Fibroblast of mammary gland (primary cell): Measurements from ENCODE around the gene RNF17.

Experiments
- DNase-seq: peaks from one replicate; pipeline ENCODE4 v3.0.0-alpha.2; 2010; ENCODE audit warnings: low read depth
- H3K4me3 ChIP-seq: 2 replicates; pipeline ENCODE4 v1.5.1; 2011; ENCODE audit warnings: low read depth, mild to moderate bottlenecking, low read length, moderate library complexity; ENCODE audit not compliant: control insufficient read depth
- TF ChIP-seq, protein P1 (sequence below): conservative IDR thresholded peaks from 2 replicates; pipeline ENCODE4 v1.5.1; 2011; ENCODE audit warnings: low read depth, low read length, inconsistent platforms; ENCODE audit not compliant: control insufficient read depth, insufficient read depth

The RNF17 gene

DNA sequence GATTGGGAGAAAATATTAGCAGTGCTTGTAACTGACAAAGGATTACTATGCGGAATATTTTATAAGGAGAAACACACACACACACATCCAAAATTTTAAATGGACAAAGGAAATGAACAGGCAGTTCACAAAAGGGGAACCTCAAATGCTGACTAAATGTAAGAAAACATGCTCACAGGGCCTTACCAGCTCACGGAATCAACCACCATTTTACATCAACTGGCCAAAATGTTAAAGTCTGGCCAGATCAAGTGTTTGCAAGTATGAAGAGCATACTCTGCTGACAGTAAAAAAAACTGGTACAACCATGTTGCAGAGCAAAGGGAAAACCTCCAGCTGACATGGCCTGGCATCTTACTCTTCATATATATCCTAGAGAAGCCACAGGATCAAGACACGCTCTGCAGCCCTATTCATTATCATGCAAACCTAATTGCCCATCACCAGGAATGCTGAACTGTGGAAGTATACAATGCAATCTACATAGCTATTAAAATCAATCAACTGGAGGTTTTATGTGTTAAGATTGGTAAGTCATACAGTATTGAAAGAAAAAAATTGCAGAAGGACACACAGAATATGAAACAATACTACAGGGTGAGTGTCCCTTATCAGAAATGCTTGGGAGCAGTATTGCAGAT is 124.4 kb downstream of the RNF17 start:
- no peak for DNase-seq
- TF ChIP-seq, protein P1, sequence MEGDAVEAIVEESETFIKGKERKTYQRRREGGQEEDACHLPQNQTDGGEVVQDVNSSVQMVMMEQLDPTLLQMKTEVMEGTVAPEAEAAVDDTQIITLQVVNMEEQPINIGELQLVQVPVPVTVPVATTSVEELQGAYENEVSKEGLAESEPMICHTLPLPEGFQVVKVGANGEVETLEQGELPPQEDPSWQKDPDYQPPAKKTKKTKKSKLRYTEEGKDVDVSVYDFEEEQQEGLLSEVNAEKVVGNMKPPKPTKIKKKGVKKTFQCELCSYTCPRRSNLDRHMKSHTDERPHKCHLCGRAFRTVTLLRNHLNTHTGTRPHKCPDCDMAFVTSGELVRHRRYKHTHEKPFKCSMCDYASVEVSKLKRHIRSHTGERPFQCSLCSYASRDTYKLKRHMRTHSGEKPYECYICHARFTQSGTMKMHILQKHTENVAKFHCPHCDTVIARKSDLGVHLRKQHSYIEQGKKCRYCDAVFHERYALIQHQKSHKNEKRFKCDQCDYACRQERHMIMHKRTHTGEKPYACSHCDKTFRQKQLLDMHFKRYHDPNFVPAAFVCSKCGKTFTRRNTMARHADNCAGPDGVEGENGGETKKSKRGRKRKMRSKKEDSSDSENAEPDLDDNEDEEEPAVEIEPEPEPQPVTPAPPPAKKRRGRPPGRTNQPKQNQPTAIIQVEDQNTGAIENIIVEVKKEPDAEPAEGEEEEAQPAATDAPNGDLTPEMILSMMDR = no peak
- no peak overlapping the region for H3K4me3 ChIP-seq

DNA sequence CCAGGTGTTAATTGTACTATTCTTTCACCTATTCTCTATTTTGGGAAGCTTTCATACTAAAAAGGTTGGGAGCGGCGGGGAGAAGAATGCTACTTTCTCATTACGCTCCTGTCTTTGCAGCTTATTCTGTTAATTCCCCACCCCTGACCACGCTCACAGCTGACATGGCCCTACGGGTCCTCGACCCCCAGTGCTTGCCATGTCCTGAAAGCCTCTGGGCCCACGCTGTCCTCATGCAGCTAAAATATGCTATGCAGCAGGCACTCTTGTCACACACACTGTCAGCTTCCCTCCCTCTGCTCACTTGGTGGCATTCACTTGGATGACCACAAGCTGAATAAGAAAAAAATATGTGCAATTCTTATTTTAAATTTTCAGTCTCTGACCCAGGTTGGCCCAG is 126.3 kb downstream of the RNF17 start:
- TF ChIP-seq, protein P1 = no peak
- H3K4me3 ChIP-seq = no peak overlapping the region
- no peak for DNase-seq

DNA sequence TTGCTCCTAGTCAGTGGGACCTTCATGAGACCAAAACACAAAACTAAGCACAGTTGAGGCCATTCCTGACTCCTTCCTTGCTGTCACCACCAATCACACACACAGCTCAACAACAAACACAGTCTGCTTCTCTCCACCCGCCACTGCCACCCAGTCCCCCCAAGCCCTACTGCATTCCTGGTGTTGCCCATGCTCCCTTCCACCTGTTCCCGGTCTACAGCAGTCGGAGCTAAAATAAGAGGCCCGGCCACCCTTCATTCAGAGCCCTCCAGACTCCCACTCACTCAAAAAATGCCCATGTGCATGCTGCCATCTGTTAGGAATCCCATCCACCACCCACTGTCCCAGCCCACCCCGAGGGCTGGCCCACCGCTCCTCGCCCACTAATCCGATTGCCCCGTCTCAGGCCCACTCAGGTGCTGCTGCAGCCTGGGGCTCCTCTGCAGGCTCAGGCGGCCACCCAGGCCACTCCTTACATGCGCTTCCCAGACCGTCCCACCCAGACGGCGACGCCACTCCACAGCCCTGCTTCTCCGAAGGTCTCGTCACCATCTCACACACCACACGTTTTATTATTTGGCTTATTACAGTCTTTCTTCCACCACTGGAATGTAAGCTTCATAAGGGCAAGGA is 127.6 kb downstream of the RNF17 start:
- H3K4me3 ChIP-seq = no peak overlapping the region
- TF ChIP-seq, protein P1 = no peak
- no peak for DNase-seq

DNA sequence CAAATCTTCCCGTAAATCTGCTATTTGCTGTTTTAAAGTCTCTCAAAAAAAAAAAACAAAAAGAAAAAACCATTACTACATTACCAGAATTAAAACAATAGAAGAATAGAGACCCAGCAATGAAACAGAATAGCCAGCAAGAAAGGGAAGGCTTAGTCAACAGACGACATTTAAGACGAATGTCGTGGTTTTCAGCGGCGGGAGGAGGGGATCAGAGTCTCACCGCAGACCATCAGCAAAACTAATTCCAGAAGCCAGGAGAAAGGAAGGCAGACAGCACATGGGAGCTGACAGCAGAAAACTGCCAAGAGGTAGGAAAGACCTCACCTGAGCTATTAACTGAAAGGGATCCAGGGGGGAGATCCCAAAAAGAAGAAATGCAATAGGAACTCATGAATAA is 128.9 kb downstream of the RNF17 start:
- no peak overlapping the region for H3K4me3 ChIP-seq
- TF ChIP-seq, protein P1 = no peak
- DNase-seq = no peak

DNA sequence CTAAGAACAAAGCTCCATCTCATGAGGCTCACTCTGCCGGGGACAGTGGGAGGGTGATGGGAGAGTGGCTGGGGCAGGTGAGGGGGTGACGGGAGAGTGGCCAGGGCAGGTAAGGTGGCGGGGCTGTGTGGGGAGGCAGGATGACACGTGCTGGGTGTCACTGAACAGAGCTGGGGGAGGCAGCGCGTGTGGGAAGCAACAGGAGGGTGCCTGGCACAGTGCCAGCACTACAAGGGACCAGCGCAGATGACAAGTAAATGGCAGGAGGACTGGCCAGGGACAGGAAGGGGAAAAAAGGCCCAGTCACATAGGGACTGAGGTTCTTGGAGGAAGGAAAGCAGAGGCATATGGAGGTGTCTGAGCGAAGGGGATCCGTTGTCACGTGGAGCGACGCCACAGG is 129.9 kb downstream of the RNF17 start:
- DNase-seq = no peak
- TF ChIP-seq, protein P1 = no peak
- H3K4me3 ChIP-seq = no peak overlapping the region

DNA sequence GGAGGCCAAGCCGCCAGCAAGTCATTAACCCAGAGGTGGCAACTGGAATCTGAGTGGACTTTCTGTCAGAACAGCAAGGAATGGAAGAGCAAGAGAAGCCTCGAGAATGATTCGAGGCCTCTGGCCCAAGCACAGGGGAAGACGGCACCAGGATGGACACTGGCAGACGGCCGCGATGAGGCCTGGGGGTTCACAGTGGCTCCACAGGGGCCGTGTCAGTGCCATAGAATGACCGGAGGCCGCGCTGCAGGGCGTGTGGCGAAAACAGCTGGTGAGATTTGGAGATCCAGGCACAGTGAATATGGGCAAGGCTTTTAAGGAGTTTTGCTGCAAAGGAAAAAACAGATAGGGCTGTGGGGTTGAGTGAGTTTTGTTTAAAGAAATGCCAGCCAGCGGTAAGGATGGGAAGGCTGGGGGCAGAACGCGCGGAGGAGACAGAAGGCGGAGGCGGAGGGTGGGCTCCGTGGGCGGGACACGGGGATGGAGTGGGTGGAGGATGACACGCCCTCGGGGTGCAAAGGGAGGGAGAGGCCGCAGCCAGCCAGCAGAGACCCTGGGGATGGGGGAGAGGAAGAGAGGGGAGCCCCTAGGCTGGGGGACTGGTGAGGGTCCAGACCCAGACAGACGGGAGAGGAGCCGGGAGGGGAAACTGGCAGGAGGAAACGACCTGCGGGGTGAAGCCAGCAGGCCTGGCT is 130.5 kb downstream of the RNF17 start:
- no peak for DNase-seq
- no peak overlapping the region for H3K4me3 ChIP-seq
- TF ChIP-seq, protein P1 = no peak

DNA sequence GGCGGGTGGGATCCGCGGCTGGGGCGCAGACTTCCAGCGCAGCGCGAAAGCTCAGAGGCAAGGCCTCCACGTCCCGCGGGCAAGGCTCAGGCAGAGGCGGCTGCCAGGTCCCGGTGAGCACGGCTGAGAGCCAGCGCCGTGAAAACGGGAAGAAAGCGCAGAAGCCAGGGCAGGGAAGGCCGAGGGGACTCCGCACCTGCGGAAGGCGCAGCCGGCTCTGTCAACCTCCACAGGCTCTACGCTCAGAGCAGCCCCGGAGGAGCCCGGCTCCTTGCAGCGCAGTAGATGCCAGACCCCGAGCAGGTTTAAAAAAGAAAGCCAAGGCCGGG is 131.0 kb downstream of the RNF17 start:
- H3K4me3 ChIP-seq = no peak overlapping the region
- TF ChIP-seq, protein P1 = no peak
- no peak for DNase-seq
